ENCODE results near the gene ITPRID2.

ITPRID2 gene

GRCh38 chr2:181962142-181962541 lies 70.6 kb downstream of the ITPRID2 start:
- no peak for DNase-seq (ENCODE audit: low read depth in 1 of 2, low spot score in 1 of 2)
- in situ Hi-C loops (cut with HindIII; ENCODE audit: low pct_unique_long_range_greater_than_20kb, low sequenced_read_pairs) = no loop called here
- TF ChIP-seq JUND (IDR thresholded peaks at IDR 0.05; ENCODE audit: low read depth) = no peak

- TF ChIP-seq JUND (IDR thresholded peaks at IDR 0.05; ENCODE audit: low read depth) = no peak
- in situ Hi-C loops (cut with HindIII; ENCODE audit: low pct_unique_long_range_greater_than_20kb, low sequenced_read_pairs) = no loop called here
- no peak for DNase-seq (ENCODE audit: low read depth in 1 of 2, low spot score in 1 of 2)
Measured at GRCh38 chr2:181970160-181970794, 78.7 kb downstream of the ITPRID2 start.

GRCh38 chr2:181971032-181971431 lies 79.5 kb downstream of the ITPRID2 start:
- in situ Hi-C loops (cut with HindIII; ENCODE audit: low pct_unique_long_range_greater_than_20kb, low sequenced_read_pairs) = no loop called here
- no peak for DNase-seq (ENCODE audit: low read depth in 1 of 2, low spot score in 1 of 2)
- no peak for TF ChIP-seq JUND (IDR thresholded peaks at IDR 0.05; ENCODE audit: low read depth)

- TF ChIP-seq JUND (IDR thresholded peaks at IDR 0.05; ENCODE audit: low read depth) = no peak
- in situ Hi-C loops (cut with HindIII; ENCODE audit: low pct_unique_long_range_greater_than_20kb, low sequenced_read_pairs) = no loop called here
- DNase-seq (ENCODE audit: low read depth in 1 of 2, low spot score in 1 of 2) = no peak
Measured at GRCh38 chr2:181972431-181973170, 81.1 kb downstream of the ITPRID2 start.

- in situ Hi-C loops (cut with HindIII; ENCODE audit: low pct_unique_long_range_greater_than_20kb, low sequenced_read_pairs) = no loop called here
- TF ChIP-seq JUND (IDR thresholded peaks at IDR 0.05; ENCODE audit: low read depth) = no peak
Measured at GRCh38 chr2:181973171-181973783, 81.7 kb downstream of the ITPRID2 start.

GRCh38 chr2:181977661-181978350 lies 86.3 kb downstream of the ITPRID2 start:
- no peak for DNase-seq (ENCODE audit: low read depth in 1 of 2, low spot score in 1 of 2)
- in situ Hi-C loops (cut with HindIII; ENCODE audit: low pct_unique_long_range_greater_than_20kb, low sequenced_read_pairs) = no loop called here
- no peak for TF ChIP-seq JUND (IDR thresholded peaks at IDR 0.05; ENCODE audit: low read depth)

More at GRCh38 chr2:181973171-181973783, 81.7 kb downstream of the ITPRID2 start:
- DNase-seq (ENCODE audit: low read depth in 1 of 2, low spot score in 1 of 2) = no peak

GRCh38 chr2:181978351-181979150 lies 87.0 kb downstream of the ITPRID2 start:
- in situ Hi-C loops (cut with HindIII; ENCODE audit: low pct_unique_long_range_greater_than_20kb, low sequenced_read_pairs) = no loop called here
- no peak for TF ChIP-seq JUND (IDR thresholded peaks at IDR 0.05; ENCODE audit: low read depth)
- no peak for DNase-seq (ENCODE audit: low read depth in 1 of 2, low spot score in 1 of 2)
